Activated CD8-positive, alpha-beta T cell treated with anti-CD3 and anti-CD28 coated beads for 36 hours (primary cell): ENCODE results near the gene SETBP1. TPM values are rescaled to one million over a fixed set of nuclear protein-coding genes. Genes with fewer than 3 reads are reported as not detected.

ENCODE experiments used
- ATAC-seq: fragments of 200-7000 bp; cut with Tn5 transposase; one replicate; pipeline ENCODE4 v1.10.0; 2021; ENCODE audit warnings: mild to moderate bottlenecking, moderate library complexity
- CTCF ChIA-PET: fragments of 350-600 bp; sonication (Branson Sonifier 250); formaldehyde crosslinking; loops from one replicate; lab custom pipeline; 2021; ENCODE audit warnings: antibody characterized with exemption; lab: Charles Lee
- POLR2A ChIA-PET: fragments of 350-600 bp; sonication (Branson Sonifier 250); formaldehyde crosslinking; loops from one replicate; lab custom pipeline; 2021; ENCODE audit warnings: antibody characterized with exemption; lab: Charles Lee
- DNase-seq: peaks from one replicate; pipeline ENCODE4 v3.0.0-alpha.2; 2020
- H3K27ac Mint-ChIP-seq: one replicate; pipeline ENCODE4 v1.8.0; 2021; ENCODE audit warnings: mild to moderate bottlenecking, mixed read lengths
- H3K27me3 Mint-ChIP-seq: one replicate; pipeline ENCODE4 v1.8.0; 2021; ENCODE audit warnings: mixed read lengths
- H3K36me3 Mint-ChIP-seq: one replicate; pipeline ENCODE4 v1.8.0; 2021; ENCODE audit warnings: low read depth, mixed read lengths
- H3K4me1 Mint-ChIP-seq: one replicate; pipeline ENCODE4 v1.8.0; 2021; ENCODE audit warnings: low read depth, mixed read lengths
- H3K4me3 Mint-ChIP-seq: one replicate; pipeline ENCODE4 v1.8.0; 2021; ENCODE audit warnings: mild to moderate bottlenecking, moderate library complexity, mixed read lengths
- H3K9me3 Mint-ChIP-seq: one replicate; pipeline ENCODE4 v1.8.0; 2021; ENCODE audit warnings: mixed read lengths
- CTCF ChIP-seq: fragments of 200-600 bp; IDR thresholded peaks from one replicate; pipeline ENCODE4 v1.8.0; 2022; ENCODE audit warnings: antibody characterized with exemption, mild to moderate bottlenecking
- intact Hi-C: fragments of 100-400 bp; cut with micrococcal nuclease; formaldehyde crosslinking; loops from one replicate; pipeline ENCODE4 v1.10.0; 2022
- total RNA-seq, 2 experiments: library from RNA; stranded (reverse); gene quantifications; one replicate each; pipeline ENCODE4 v1.2.3, GENCODE V29; 2021

The SETBP1 gene
- total RNA-seq, 2 experiments from 2014 or later = 10.2 to 10.4 TPM

DNA sequence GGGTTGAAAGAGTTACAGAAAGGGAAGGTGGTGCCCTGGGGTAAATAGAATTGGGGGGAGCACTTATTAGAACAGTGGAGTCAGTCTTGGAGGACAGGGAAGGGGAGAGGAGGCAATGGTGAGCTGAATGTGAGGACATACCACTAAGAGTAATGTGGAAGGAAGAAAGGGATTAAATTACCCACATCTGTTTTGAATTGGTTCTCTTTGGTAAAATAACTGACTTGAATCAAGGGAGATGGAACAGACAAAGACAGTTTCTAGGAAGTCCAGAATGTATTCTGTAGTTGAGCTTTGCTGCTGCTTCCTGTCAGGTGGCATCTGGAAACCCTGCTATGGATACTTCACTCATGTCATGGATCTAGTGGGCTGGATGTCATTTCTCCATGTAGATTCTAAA, 6.7 kb downstream of the SETBP1 start:
- no peaks in the 10 kb centered on the region for H3K4me1 Mint-ChIP-seq
- DNase-seq = no peak
- ChIA-PET POLR2A (no interaction called here), CTCF (interaction anchor here (0.8 kb wide), 1 partner anchor 9 kb away, joined by 3 read pairs; no protein-coding TSS in a partner anchor)
- intact Hi-C loops = no loop called here
- no peak for ATAC-seq
- H3K9me3 Mint-ChIP-seq = no peaks in the 10 kb centered on the region
- H3K27ac Mint-ChIP-seq = no peak overlapping the region
- no peak for TF ChIP-seq CTCF
- H3K4me3 Mint-ChIP-seq = no peak overlapping the region
- no peaks in the 10 kb centered on the region for H3K36me3 Mint-ChIP-seq
- H3K27me3 Mint-ChIP-seq = peaks cover 14% of the 10 kb centered on the region

- Mint-ChIP-seq H3K36me3 (no peaks in the 10 kb centered on the region), H3K27me3 (peaks cover 8% of the 10 kb centered on the region), H3K9me3 (no peaks in the 10 kb centered on the region), H3K4me1 (no peaks in the 10 kb centered on the region), H3K4me3 (no peak overlapping the region), H3K27ac (no peak overlapping the region)
- intact Hi-C loops = no loop called here
- TF ChIP-seq CTCF = no peak
- POLR2A ChIA-PET = no interaction called here
- CTCF ChIA-PET = no interaction called here
- ATAC-seq = no peak
- no peak for DNase-seq
Observed at GRCh38 chr18:44689736-44690135, 9.0 kb downstream of the SETBP1 start.

- ChIA-PET CTCF (interaction anchor here (1.7 kb wide), 1 partner anchor 8 kb away, joined by 3 read pairs; no protein-coding TSS in a partner anchor), POLR2A (no interaction called here)
- no peak for DNase-seq
- Mint-ChIP-seq H3K4me1 (no peaks in the 10 kb centered on the region), H3K36me3 (no peaks in the 10 kb centered on the region), H3K27me3 (peaks cover 5% of the 10 kb centered on the region), H3K27ac (no peak overlapping the region), H3K9me3 (no peaks in the 10 kb centered on the region), H3K4me3 (no peak overlapping the region)
- no peak for TF ChIP-seq CTCF
- intact Hi-C loops = no loop called here
- ATAC-seq = no peak
Observed at GRCh38 chr18:44691148-44691925, 10.6 kb downstream of the SETBP1 start.

DNA sequence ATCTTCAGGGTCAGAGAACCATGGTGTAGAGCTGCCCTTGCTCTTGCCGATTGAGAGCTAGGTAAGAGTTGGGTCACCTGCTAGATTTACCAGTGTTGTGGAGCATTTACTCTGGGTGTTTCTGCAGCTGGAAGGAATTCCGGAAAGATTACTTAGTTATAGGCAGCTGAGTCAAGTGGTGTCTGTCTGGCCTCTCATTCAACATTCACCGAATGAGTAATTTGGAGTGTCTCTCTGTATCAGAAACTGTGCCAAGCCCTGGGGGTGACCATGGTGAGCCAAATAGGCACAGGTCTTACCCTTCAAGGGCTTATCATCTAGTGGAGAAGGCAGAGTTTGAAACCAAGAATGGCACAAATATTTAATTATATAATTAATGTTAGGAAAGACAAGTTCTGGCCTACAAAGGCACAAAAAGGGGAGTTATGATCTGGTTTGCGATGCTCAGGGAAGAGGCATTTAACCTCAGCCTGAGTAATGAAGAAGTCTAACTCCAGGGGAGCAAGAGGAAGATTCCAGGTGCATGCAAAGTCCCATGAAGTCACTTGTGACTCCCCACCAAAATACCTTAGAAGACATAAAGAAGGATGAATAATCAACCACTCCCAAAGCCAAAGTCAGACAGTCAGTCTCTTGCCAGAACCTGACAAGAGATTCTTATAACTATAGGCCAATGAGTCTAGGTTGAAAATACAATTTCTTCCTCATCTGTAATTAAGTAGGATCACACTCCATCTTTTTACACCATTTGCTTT, 12.5 kb downstream of the SETBP1 start:
- ChIA-PET POLR2A (interaction anchor here (1.1 kb wide), 1 partner anchor 10 kb away, joined by 3 read pairs; no protein-coding TSS in a partner anchor), CTCF (interaction anchor here (0.6 to 1.7 kb wide), 3 partner anchors 10 to 163 kb away, joined by 3 read pairs; no protein-coding TSS in a partner anchor)
- intact Hi-C loops = no loop called here
- Mint-ChIP-seq H3K4me1 (peaks cover 2% of the 10 kb centered on the region), H3K9me3 (no peaks in the 10 kb centered on the region), H3K4me3 (no peak overlapping the region), H3K27ac (no peak overlapping the region), H3K27me3 (peaks cover 4% of the 10 kb centered on the region), H3K36me3 (no peaks in the 10 kb centered on the region)
- DNase-seq = no peak
- ATAC-seq = no peak
- no peak for TF ChIP-seq CTCF

DNA sequence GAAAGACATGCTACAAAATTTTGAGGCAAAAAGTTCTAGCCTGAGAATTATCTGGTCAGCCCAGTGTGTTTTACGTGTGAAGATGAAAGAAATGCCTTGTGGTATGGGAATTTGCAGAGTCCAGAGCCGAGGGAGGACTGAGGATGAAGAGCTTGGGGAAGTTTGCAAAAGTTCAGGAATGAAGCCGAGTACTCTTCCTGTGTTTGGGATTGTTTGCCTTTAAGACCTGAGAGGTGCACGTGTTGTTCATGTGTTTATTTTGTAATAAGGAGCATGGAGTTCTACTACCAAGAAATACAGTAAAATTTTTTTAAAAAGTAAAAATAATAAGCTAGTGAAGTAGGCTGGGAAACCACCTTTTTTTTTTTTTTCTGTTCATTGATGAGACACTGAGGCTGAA, 14.8 kb downstream of the SETBP1 start:
- TF ChIP-seq CTCF = no peak
- no peaks in the 10 kb centered on the region for H3K36me3 Mint-ChIP-seq

More for the DNA sequence above, 14.8 kb downstream of the SETBP1 start:
- Mint-ChIP-seq H3K4me3 (no peak overlapping the region), H3K27ac (no peak overlapping the region), H3K4me1 (peaks cover 5% of the 10 kb centered on the region), H3K27me3 (peaks cover 7% of the 10 kb centered on the region), H3K9me3 (no peaks in the 10 kb centered on the region)
- CTCF ChIA-PET = no interaction called here
- no peak for ATAC-seq
- intact Hi-C loops = no loop called here
- DNase-seq = no peak
- POLR2A ChIA-PET = no interaction called here
